IMR-90 (cell line): Measurements from ENCODE around the gene LIPE.

Source experiments
- CEBPB ChIP-seq: IDR thresholded peaks from 2 replicates; pipeline ENCODE4 v1.6.1; 2012; ENCODE audit warnings: low read depth, low read length, improper control_type of control experiment
- MAFK ChIP-seq: IDR thresholded peaks from 2 replicates; pipeline ENCODE4 v1.6.1; 2012; ENCODE audit warnings: low read depth, low read length, improper control_type of control experiment
- MAZ ChIP-seq: IDR thresholded peaks from 2 replicates; pipeline ENCODE4 v1.6.1; 2012; ENCODE audit warnings: low read depth, mild to moderate bottlenecking, low read length, improper control_type of control experiment, moderate library complexity, borderline replicate concordance
- NFE2L2 ChIP-seq: fragments of 150-350 bp; IDR thresholded peaks from 2 replicates; pipeline ENCODE4 v1.6.1; 2016; ENCODE audit warnings: low read depth, mild to moderate bottlenecking, low read length
- POLR2A ChIP-seq: IDR thresholded peaks from 2 replicates; pipeline ENCODE4 v1.6.1; 2012; ENCODE audit warnings: mild to moderate bottlenecking, low read depth, low read length
- TF ChIP-seq, protein P1 (sequence below): conservative IDR thresholded peaks from 2 replicates; pipeline ENCODE4 v1.5.1; 2012; ENCODE audit warnings: mild to moderate bottlenecking, low read depth, low read length, improper control_type of control experiment
- TF ChIP-seq, protein P2 (sequence below): fragments of 150-350 bp; IDR thresholded peaks from 2 replicates; pipeline ENCODE4 v1.6.1; 2016; ENCODE audit warnings: low read depth, mild to moderate bottlenecking, low read length, moderate library complexity, borderline replicate concordance
- TF ChIP-seq, protein P3 (sequence below): fragments of 150-350 bp; IDR thresholded peaks from 2 replicates; pipeline ENCODE4 v1.6.1; 2017; ENCODE audit warnings: mild to moderate bottlenecking, antibody characterized with exemption, low read length, low read depth

DNA sequence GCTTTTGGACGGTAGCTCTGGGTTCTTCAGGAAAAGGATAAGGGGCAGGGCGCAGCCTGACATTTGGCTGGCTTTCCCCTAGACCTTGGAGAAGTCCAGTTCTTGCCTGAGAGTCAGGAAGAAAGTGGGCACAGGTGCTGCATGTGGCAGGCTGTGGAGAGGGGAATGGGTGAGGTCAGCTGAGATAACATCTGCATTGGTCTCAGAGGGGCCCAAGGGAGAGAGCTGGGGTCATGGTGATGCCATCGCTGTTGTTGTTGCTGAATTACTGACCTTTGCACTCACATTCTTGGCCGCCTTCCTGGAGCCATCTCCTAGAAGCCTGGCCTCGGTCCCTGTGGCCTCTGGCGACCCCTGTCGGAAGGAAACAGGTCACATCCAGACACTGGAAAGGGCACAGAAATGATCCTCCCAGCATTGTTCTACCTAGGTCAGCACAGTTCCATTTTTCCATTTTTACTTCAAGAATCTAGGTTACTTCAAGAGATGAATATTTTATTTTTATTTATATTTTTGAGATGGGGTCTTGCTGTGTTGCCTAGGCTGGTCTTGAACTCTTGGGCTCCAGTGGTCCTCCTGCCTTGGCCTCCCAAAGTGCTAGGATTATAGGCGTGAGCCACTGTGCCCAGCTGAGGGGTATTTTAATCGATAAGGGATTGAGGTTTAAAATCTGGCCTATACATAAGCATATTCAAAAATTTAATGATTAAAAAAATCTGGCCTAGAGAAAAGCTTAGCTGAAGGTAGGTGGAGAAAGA lies 6.5 kb upstream of the LIPE start:
- TF ChIP-seq, protein P1, sequence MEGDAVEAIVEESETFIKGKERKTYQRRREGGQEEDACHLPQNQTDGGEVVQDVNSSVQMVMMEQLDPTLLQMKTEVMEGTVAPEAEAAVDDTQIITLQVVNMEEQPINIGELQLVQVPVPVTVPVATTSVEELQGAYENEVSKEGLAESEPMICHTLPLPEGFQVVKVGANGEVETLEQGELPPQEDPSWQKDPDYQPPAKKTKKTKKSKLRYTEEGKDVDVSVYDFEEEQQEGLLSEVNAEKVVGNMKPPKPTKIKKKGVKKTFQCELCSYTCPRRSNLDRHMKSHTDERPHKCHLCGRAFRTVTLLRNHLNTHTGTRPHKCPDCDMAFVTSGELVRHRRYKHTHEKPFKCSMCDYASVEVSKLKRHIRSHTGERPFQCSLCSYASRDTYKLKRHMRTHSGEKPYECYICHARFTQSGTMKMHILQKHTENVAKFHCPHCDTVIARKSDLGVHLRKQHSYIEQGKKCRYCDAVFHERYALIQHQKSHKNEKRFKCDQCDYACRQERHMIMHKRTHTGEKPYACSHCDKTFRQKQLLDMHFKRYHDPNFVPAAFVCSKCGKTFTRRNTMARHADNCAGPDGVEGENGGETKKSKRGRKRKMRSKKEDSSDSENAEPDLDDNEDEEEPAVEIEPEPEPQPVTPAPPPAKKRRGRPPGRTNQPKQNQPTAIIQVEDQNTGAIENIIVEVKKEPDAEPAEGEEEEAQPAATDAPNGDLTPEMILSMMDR = peak; percentile 60
- TF ChIP-seq POLR2A (no peak), MAZ (no peak), MAFK (no peak), NFE2L2 (no peak), CEBPB (no peak)
- TF ChIP-seq, protein P2, sequence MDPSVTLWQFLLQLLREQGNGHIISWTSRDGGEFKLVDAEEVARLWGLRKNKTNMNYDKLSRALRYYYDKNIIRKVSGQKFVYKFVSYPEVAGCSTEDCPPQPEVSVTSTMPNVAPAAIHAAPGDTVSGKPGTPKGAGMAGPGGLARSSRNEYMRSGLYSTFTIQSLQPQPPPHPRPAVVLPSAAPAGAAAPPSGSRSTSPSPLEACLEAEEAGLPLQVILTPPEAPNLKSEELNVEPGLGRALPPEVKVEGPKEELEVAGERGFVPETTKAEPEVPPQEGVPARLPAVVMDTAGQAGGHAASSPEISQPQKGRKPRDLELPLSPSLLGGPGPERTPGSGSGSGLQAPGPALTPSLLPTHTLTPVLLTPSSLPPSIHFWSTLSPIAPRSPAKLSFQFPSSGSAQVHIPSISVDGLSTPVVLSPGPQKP = no peak
- TF ChIP-seq, protein P3, sequence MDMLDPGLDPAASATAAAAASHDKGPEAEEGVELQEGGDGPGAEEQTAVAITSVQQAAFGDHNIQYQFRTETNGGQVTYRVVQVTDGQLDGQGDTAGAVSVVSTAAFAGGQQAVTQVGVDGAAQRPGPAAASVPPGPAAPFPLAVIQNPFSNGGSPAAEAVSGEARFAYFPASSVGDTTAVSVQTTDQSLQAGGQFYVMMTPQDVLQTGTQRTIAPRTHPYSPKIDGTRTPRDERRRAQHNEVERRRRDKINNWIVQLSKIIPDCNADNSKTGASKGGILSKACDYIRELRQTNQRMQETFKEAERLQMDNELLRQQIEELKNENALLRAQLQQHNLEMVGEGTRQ = no peak
